NCI-H510A (cell line): ENCODE measurements around the gene HLA-A.

Source experiments
- DNase-seq: peaks from one replicate; lab custom pipeline; 2025; lab: John Stamatoyannopoulos, UW

Gene HLA-A

DNA sequence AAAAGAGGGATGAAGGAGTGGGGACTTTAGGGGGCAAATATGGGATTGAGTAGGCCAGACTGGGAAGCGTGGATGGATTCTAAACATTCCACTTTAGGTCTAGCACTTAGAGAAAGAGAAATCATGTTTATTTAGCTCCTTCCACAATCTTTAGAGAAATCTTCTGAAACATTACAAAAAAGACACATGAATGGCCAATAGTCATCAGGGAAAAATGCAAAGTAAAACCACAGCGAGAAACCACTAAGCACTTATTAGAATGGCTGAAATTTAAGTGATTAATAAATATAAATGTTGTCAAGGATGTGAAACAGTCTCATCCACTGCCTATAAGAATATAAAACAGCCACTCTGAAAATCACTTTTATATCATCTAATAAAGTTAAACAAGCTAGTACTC is 46.9 kb downstream of the HLA-A start:
- no peak for DNase-seq

DNA sequence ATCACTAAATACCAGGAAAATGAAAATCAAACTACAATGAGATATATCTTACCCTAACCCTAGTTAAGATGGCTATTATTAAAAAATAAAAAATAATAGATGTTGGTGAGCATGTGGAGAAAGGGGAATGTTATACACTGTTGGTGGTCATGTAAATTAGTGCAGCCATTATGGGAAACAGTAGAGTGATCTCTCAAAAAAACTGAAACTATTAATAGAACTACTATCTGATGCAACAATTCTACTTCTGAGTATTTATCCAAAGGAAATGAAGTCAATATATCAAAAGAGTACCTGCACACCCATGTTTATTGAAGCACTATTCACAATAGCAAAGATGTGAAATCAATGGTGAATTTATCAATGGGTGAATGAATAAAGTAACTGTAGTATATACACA is 48.6 kb downstream of the HLA-A start:
- no peak for DNase-seq

DNA sequence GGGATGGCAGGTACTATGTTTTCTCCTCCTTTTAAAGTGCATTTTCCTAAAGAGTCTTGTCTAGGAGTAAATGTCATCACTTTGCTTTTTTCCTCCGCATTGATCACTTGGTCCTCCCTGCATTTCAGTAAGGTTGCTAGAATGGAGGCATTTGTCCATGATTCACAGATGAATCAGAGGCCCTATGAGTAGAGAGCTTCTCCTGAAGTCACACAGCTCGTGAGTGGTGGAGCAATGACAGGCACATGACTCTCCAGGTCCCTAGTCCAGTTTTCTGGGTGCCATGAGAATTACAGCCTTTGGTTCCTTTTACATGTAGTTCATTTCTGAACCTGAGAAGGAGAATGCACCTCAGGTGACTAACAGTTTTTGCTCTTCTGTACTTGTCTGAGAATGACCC is 50.5 kb downstream of the HLA-A start:
- DNase-seq, result no peak

DNA sequence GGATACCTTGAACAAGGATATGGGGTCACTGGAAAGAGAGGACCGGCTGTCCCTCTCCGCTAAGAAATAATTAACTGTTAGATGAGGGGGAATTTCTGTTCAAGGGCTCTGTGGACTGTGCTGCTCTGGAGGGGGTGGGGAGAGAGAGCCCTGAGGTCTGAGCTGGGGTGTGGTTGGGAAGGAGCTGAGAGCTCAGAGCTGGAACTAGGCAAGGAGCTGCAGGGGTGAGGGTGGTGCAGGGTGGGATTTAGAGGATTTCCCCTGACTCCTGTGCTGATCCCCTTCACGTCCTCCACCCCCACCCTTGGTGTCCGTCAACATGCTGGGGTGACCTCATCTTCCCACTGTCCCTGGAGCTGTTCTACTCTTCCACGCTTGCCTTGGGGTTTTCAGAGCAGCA is 52.5 kb downstream of the HLA-A start:
- DNase-seq, result no peak

DNA sequence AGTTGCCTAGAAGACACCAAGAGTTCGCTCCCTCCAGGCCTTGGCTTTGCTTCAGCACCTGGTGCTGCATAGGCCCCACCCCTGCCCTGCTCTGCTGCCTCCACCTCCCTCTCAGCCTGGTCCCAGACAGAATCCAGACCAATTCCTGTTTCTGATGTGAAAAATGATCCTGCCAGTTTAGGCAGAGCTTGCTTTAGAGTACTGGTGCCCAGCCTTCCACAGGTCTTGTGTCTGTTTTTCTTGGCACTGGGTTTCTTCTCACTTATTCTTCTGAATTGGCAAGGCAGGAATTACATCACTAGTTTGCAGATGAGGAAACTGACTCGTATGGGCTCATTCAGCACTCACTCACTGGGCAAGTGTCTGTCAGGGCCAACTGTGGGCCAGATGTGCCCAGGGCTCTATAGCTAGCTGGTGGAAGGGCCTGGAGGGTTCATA is 53.0 kb downstream of the HLA-A start:
- DNase-seq, result no peak
